ENCODE data around the gene EPHB3.

The EPHB3 gene

DNA sequence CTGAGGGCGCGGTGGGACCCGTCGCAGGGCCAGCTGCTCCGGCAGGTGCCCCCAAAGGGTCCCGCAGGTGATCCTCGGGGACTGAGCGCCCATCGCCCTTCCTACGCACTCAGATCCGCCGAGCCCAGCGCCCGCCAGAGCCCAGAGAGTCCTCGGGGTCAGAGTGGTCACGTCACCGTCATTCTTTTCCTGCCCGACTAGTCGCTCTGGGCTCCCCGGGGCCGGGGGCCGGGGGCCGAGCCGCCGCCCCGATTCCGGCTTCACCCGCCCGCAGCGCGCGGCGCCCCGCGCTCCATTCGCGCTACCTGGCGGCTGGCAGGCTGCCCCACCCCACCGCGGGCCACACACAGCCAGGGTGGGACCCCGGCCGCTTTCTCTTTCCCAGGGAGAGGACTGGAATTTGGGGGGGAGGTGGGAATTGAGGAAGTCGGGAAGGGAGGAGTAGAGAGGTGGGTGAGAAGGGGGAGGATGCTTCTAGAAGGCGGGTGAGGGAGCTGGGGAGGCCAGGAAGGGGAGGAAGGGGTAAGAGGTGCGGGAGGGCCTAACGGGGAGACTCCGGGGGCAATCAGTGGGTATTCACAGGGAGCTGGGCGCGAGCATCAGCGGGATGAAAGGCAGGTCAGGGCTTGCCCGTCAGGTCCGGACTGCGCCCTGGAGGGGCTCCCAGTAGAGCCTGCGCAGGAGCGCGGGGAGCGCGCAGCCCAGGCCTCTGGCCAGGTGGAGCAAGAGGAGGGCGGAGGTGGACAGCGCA, 36.1 kb upstream of the EPHB3 start:
- no peak overlapping the region for H3K4me3 ChIP-seq (ENCODE audit: low read depth, low read length)
- TF ChIP-seq CTCF (IDR thresholded peaks at IDR 0.05; ENCODE audit: borderline replicate concordance, insufficient read depth, low read depth, low read length): no peak

- H3K4me3 ChIP-seq (ENCODE audit: low read depth, low read length): no peak overlapping the region
Observed at GRCh38 chr3:184526088-184526433, 35.5 kb upstream of the EPHB3 start.

DNA sequence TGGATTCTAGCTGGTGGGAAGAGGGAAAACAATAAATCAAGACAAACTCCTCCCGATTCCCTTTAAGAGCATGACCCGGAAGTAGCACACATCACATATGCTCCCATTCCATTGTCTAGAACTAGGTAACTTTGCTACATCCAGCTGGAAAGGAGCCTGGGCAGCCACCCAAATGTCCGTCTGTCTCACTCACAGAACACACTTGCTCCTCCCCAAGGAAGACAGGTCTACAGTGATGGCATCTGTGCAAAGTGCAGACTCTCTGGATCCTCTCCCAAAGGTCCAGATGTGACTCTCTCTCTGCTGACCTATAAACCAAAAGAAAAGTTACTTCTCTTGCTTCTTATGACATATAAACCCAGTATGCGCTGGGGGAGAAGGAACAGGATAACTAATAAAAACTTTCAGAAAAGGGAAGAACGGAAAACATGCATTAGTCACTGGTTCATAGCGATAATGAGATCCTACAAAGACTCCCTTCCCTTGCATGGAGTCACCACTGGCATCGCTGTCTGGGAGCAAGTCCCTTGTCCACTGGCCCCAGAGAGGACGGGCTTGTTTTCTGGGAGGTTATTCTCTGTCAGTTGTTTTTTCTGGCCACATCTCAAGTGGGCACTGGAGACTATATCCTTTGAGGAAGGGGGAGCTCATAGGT, 29.8 kb upstream of the EPHB3 start:
- no peak overlapping the region for H3K4me3 ChIP-seq (ENCODE audit: low read depth, low read length)
- no peak for TF ChIP-seq CTCF (IDR thresholded peaks at IDR 0.05; ENCODE audit: borderline replicate concordance, insufficient read depth, low read depth, low read length)

More at GRCh38 chr3:184526088-184526433, 35.5 kb upstream of the EPHB3 start:
- no peak for TF ChIP-seq CTCF (IDR thresholded peaks at IDR 0.05; ENCODE audit: borderline replicate concordance, insufficient read depth, low read depth, low read length)

DNA sequence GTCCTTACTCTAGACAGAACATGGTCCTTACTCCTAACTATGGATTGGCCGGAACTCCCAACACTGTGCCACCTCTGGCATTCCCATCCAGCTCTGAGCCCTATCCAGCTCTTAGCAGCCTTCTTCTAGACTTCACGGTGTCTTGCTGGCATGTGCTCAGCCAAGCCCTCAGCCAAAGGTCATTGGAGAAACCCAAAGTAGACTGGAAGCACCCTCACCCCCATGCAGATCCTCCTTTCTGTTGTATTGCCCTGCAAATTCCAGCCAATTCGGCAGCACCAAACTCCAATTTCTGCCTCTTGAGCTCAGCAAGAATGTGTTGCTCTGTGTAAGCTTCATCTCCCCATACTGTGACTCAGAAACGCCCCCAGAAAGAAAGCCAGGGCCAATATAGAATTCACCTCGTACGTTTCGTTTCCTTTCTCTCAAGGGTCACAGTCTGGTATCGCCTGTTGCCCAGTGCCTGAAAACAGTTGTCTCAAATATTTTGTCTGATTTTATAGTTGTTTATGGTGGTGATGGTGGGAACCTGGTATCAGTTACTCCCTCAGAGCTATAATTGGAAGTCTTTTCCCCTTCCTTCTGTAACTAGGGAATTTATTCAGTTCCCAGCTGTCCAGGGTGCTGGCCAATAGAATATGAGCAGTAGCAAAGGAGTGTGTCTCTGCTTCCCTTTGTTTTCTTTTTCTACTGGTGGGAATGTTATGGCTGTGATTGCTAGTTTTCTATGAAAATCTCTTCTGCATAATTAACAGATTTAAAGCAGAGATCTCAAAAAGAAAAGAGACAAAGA, 28.4 kb upstream of the EPHB3 start:
- no peak overlapping the region for H3K4me3 ChIP-seq (ENCODE audit: low read depth, low read length)
- no peak for TF ChIP-seq CTCF (IDR thresholded peaks at IDR 0.05; ENCODE audit: borderline replicate concordance, insufficient read depth, low read depth, low read length)

DNA sequence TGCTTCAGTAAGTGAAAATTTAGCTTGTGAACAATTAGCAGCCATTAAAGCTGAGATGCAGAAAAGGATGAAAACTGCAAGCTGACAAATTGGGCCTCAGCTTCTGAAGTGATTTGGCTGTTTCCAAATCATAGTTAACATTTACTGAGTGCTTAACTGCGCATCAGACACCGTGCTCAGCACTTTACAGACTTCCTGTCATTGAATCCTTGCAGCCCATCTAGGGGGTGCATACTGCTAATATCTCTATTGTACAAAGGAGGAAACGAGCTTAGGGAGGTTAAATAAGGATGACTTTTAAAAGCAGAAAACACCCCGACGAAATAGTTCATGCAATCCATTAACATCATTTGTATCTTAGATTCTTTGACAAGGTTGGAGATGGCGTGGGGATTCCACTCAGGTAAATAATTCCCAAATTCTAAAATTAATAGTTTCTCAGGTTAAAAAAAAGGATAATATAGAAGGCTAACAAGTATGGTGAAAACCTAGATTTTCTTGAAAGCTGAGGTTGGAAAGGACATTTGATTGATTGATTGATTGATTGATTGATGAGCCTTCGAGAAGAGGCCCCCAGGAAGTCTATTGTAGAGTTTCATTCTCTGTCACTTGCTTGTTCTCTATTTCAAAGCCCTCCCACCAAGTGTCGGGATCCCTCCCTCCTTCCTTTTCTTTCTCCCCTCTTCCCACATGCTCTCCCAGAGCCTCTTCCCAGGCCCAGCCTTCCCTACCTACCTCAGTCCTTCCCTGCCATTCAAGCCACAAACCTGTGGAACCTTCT, 23.5 kb upstream of the EPHB3 start:
- TF ChIP-seq CTCF (IDR thresholded peaks at IDR 0.05; ENCODE audit: borderline replicate concordance, insufficient read depth, low read depth, low read length): no peak
- no peak overlapping the region for H3K4me3 ChIP-seq (ENCODE audit: low read depth, low read length)

GRCh38 chr3:184538666-184539431, 22.7 kb upstream of the EPHB3 start:
- no peak overlapping the region for H3K4me3 ChIP-seq (ENCODE audit: low read depth, low read length)
- no peak for TF ChIP-seq CTCF (IDR thresholded peaks at IDR 0.05; ENCODE audit: borderline replicate concordance, insufficient read depth, low read depth, low read length)
